HG03575 (cell line): Measurements from ENCODE around the gene ADSS1.
"Not testable (repeated sequence)": the region's sequence is repeated elsewhere in the genome, so short reads cannot be mapped to it uniquely, and the experiment has no call there.

Experiments
- ATAC-seq: cut with Tn5 transposase; IDR thresholded peaks from one replicate; pipeline ENCODE4 v1.9.1; 2021; ENCODE audit not compliant: unreplicated experiment, insufficient number of reproducible peaks, low FRiP score; ENCODE audit errors: extremely low read depth

Gene ADSS1

DNA sequence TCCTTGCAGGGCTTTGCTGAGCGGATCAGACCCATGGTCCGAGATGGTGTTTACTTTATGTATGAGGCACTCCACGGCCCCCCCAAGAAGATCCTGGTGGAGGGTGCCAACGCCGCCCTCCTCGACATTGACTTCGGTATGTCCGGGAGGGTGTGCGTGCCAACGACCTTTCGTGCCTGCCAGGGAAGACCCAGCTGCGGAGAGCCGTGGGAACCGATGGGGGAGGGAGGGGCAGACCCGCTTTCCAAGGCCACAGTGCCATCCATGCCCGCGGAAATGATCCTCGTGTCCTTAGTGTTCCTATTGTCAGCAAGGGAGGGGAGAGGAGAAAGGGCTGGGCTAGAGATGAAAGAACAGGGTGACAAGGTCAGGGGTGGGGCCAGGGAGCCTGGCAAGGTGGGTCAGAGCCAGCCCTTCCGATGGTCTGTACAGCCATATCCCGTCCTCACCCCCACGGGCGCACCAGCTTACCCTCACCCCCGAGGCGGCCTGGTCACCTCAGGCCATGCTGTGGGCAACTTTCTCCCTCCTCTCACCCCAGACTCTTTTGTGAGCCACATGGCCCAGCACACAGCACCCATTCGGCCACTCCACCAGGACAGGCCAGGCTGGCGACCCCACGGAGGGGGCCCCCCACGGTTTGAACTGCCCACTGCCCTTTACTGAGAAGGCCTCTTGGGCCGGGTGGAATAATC is 17.2 kb downstream of the ADSS1 start:
- ATAC-seq = no peak

DNA sequence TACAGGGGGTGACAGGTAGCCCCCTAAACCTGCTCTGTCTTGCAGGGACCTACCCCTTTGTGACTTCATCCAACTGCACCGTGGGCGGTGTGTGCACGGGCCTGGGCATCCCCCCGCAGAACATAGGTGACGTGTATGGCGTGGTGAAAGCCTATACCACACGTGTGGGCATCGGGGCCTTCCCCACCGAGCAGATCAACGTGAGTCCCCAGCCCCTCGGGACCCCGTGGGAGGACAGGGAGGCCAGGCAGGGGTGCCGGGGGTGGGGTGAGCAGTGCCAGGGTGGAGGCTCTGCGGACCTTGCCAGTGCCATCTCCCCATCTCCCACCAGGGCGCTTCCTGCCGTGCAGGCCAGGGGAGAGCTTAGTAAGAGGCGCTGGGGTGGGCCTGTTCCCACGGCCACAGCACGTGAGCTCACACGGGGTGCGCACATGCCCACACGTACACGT is 17.8 kb downstream of the ADSS1 start:
- no peak for ATAC-seq

DNA sequence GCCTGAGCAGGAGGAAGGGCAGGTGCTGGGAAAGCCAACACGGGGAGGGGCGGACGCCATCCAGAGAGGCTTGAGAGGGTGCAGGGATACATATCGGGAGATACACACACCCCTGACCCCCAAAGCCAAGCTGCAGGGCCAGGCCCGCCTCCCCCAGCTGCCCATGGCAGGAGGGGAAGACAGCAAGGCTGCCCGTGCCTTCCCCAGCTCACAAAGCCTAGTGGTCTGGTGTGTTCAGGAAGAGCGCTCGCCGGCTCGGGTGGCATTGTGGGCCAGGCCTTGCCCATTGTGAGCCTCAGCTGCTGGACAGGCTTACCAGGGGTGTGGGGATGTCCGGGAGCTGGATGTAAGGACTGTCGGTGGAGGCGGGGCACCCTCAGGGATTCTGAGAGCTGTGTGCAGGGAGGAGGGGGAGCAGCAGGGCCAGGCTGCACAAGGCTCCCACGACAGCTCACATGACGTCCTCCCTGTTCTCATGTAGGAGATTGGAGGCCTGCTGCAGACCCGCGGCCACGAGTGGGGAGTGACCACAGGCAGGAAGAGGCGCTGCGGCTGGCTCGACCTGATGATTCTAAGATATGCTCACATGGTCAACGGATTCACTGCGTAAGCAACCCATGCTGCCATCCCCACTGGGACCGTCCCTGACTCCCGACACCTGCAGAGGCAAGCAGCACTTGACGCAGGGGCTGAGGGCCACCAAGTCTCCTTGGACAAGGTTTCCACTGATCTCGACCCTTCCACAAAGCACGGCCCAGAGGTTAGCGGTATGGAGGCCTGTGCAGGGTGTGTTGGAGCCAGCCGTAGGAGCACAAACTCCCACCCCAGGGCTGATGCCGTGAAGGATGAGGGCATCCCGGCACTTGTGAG is 18.8 kb downstream of the ADSS1 start:
- ATAC-seq = no peak

DNA sequence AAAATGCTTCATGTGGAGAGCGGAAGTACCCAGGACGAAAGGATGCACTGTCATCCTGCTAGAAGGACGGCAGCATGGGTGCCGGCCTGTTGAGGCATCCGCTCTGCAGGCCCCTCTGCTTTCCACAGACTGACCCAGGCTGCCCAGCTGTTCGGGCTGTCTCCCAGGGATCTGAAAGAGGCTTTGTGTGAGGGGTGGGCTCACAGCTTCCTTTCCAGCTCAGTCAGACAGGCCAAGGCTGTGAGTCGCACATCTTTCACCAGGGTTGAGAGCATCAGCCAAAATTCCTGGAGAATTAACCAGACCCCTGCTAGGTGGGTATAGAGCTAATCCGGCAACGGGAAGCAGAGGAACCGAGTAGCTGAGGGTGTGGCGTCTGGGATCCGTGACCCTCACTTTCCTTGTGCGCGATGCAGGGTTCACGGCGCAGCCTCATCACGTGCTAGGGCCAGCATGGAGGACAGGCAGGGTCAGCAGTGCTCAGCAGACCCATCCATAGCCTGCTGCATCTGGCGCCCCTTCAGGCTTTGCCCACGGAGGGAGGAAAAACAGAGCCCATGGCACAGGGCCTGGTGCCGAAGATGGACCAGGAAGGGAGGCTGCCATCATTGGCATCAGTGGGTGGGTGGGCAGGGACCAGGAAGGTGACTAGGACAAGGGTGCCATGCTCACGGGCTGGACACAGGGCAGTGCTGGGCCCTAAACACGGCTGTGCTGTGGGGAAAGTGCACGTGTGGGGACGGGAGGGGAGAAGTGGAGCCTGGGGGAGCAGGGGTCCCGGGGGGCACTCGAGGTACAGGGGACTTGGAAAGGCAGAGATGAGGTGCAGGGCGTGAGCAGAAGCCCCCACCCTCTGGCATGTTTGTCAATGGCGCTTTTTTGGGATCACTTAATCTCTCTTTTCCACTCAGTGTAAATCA is 19.7 kb downstream of the ADSS1 start:
- ATAC-seq = no peak

DNA sequence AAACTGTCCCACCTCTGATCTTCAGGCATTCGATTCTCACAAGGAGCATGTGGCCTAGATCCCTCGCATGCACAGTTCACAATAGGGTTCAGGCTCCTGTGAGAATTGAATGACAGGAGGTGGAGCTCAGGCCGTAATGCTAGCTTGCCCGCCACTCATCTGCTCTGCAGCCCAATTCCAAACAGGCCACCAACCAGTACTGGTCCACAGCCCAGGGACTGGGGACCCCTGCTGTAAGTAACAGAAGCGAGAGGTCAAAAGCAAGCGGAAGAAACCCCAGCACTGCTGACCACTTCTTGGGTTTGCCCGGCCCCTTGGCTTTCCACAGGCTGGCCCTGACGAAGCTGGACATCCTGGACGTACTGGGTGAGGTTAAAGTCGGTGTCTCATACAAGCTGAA is 20.5 kb downstream of the ADSS1 start:
- no peak for ATAC-seq

DNA sequence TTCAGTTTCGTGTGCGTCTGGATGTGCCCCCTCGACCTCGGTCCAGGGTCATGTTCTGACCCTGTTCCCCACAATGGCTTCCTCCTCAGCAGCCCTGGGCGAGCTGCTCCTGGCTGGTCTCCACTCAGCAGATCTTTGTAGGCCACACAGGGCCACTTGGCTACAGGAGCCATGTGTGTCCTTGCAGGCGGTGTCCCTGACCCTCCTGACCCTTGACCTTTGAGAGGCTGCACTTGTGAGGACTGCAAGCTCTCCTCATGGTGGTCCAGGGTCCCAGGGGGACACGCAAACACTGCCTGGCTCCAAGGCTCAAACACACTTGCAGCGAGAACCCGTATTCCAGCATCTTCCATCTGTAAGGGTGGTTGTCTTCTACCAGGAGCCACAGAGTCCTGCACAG is 21.4 kb downstream of the ADSS1 start:
- no peak for ATAC-seq

DNA sequence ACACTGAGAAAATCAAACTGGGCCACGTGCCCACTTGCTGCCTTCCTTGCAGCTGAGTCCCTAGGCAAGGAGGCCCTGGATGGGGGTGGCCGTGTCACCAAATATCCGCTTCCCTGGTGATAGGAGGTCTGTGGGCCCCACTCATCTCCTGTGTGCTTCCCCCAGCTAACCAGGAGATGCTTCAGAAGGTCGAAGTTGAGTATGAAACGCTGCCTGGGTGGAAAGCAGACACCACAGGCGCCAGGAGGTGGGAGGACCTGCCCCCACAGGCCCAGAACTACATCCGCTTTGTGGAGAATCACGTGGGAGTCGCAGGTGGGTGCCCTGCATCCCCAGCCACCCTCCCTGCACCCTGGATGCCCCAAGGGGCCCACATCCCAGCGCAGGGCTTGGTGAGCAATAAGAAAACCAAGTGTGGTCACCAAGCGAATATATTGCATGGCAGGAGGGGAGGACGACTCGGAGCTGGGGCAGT is 22.1 kb downstream of the ADSS1 start:
- ATAC-seq = no peak

DNA sequence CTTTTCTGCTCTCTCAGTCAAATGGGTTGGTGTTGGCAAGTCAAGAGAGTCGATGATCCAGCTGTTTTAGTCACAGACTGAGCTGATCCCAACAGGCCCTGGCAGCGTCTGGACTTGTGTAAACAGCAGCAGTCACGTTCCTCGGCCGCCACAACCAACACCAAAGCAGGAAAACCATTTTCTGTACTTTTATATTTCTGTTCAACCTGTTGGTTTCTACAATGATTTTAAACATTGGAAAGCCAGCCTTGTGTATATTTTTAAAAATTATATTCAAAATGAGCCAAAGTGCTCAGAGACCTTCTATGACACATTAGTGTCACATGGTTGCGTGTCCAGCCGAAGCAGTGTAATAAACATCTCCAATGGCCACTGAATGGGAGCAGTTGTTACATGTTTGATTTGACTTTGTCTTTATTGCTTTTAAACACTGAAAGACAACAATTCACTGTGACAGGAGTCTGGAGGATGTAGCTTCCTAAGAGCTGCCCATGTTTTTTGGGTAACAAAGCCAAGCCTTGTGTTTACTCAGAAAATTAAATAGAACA is 23.0 kb downstream of the ADSS1 start:
- ATAC-seq = no peak

DNA sequence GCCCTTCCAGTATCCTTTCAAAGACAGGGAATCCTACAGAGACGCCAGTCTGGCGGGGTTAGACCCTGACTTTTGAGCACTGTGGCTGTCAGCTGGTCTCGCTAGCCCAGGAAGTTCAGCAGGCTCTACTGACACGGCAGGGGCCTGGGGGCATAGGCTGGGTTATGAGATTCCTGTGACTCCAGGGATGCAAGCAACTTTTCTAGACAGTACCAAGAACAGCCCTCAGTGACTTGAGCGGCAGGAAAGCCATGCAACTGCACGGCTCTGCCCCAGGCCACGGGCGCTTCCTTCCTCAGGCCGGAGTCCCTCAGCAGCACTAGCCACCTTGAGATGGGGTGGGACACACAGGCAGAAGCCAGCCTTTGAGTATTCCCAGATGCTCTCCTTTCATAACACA is 23.8 kb downstream of the ADSS1 start:
- ATAC-seq = no peak

DNA sequence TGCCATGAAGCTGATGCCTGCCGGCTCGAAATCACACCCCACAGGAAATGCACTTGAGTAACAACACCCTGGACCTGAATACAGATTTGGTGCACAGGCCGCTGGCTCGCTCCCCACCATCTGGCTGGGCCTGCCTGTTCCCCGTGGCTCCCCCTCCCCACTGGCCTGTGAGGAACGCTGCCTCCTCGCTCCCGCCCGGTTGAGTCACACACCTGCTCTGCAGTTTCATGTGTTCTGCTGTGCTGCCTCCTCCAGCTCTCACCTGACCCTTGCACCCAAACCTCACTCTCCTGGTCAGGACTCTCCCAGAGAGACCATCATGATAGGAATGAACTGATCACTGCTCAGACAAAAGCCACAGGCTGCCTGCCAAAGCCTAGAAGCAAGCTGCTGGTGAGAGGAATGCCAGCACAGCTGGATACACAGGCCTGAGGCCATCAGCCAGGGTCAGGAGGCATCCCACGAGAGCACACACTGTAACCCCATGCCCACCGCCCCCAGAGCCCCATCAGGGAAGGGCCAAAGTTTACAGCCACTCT is 25.2 kb downstream of the ADSS1 start:
- no peak for ATAC-seq

DNA sequence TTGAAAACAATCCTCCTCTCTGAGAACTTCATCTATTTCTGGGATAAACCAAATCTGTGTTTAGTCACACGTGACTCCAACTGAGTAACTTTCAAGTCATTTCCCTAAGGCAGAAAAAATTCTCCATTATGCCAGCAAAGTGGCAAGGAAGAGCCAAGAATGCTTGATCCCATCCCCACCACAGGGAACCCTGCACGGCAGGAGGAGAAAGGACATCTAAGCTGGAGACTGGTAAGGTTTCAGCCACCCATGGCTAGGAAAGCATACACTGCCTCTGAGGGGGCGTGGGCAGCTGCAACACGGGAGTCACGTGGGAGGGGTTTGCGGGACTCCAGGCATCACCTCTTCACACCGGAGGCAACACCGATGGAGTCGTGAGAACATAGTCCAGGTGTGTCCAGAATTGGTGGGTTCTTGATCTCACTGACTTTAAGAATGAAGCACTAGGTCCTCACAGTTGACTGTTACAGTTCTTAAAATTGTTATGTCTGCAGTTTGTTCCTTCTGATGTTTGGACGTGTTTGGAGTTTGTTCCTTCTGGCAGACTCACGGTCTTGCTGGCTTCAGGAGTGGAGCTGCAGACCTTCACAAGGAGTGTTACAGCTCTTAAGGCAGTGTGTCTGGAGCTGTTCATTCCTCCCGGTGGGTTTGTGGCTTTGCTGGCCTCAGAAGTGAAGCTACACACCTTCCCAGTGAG is 26.2 kb downstream of the ADSS1 start:
- no peak for ATAC-seq

DNA sequence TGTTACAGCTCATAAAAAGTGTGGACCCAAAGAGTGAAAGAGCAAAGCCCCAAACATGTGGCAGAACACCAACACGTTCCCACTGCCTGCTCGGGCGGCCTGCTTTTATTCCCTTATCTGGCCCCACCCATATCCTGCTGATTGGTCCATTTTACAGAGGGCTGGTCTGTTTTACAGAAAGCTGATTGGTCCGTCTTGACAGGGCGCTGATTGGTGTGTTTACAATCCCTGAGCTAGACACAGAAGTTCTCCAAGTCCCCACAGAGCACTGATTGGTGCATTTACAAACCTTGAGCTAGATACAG is 26.7 kb downstream of the ADSS1 start:
- not testable (repeated sequence) for ATAC-seq

DNA sequence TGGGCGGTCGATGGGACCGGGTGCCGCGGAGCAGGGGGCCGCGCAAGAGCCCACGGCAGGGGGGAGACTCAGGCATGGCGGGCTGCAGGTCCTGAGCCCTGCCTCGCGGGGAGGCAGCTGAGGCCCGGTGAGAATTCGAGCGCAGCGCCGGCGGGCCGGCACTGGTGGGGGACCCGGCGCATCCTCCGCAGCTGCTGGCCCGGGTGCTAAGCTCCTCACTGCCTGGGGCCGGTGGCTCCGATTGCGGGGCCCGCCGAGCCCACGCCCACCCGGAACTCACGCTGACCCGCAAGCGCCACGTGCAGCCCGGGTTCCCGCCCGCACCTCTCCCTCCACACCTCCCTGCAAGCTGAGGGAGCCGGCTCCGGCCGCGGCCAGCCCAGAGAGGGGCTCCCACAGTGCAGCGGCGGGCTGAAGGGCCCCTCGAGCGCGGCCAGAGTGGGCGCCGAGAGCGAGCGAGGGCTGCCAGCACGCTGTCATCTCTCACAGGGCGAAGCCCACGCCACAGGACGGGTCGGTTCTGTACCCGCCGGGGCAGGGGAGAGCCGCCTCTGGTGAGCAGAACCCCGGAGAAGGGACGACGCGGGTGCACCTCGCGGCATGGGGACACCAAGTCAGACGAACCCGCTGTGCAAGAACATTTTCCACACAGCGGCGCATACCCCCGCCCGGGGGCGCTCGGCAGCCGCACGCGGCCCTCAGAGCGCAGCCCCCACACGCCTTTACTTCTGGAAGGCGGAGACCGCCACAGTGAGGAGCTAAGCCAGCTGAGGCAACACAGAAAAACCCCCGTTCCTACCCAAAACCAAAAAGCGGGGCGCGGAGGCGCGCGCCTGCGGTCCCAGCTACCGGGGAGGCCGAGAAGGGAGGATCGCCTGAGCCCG is 27.8 kb downstream of the ADSS1 start:
- no peak for ATAC-seq

DNA sequence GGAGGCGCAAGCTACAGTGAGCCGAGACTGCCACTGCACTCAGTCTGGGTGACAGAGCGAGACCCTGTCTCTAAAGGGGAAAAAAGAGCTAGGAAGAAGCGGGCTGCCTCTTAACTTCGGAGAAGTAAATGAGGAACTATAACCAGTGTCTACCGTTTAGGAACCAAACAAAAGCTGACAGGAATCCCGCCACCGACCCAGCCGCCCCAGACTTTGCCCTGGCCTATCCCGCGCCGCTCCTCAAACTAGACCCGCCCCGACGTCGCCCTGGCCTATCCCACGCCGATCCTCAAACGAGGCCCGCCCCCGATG is 28.4 kb downstream of the ADSS1 start:
- peak; percentile 35 for ATAC-seq

DNA sequence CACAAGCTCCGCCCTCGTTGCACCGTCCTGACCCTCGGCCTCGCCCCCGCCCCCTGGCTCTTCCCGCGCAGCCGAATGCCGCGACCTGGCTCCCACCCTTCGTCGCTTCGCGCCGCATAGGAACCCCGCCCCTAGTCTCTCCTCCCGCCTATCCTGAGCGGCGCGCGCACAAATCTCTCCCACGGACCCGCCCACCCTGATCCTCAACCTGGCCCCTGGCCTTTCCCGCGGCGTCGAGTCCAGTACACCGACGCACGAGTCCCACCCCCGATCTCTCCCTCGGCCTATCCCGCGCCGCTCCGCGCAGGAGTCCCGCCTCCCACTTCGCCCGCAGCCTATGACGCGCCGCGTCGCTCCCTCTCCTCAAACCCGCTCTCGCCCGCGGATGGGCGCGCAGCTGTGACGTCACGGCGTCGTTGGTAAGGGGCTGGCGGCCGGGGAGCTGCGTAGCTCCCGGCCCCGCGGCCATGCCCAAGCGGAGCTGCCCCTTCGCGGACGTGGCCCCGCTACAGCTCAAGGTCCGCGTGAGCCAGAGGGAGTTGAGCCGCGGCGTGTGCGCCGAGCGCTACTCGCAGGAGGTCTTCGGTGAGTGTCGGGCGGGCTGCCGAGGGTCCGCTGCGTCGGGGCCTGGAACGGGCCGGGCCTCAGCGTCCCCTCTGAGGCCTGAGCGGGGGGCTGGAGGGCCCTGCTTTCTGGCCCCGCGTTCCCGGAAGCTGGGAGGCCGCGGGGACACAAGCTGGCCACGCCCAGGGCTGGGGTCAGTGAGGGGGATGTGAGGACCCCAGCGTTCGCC is 28.9 kb downstream of the ADSS1 start, which contains the start of gene SIVA1:
Gene SIVA1, plus strand, starts transcription at position 413 of the 793 bp plus-strand sequence. Its CDS starts 55 bp downstream, at position 468.
- peak; percentile 56 for ATAC-seq

DNA sequence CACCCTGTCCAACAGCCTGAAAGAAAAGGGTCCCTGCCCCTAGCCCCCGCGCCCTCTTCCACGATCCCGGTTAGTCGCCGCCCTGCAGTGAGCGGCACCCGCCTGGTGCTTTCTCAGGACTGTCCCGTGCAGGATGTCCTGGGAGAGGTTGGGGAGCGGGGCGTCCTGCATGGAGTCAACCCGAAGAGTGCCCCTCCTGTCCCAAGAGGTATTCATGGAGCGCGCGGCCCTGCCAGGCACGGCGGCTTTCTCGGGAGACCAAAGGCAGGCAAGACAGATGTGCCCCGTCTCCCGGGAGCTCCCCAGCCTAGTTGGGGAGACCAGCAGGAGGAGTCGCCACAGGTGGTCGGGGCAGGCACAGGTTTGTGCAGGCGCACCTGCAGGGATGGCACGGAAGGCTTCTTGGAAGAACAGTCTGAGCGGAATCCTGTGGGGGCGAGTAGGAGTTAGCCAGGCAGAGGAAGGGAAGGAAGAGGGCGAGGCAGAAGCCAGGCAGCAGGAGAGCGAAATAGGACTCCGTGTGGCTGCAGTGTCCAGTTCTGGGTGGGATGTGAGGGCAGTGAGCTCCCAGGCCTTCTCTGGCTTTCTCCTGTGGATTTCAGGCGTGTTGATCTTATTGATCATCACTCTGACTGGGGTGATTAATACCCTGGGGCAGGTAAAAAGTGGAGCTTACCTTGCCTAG is 29.6 kb downstream of the ADSS1 start:
- ATAC-seq = no peak
